Middle frontal gyrus (tissue), 1 donor: ENCODE measurements around the gene RPS15A.

Experiments used
- DNase-seq: peaks from one replicate; pipeline ENCODE4 v3.0.0-alpha.2; 2015; ENCODE audit warnings: low spot score; ENCODE audit errors: extremely low spot score

Gene RPS15A

GRCh38 chr16:18789850-18790706 lies at the start of gene RPS15A:
TSS of gene RPS15A (minus strand) at chr16:18790334. CDS start at chr16:18789113, 1,221 bp downstream.
- DNase-seq, result peak; percentile 92

- DNase-seq, result no peak
Observed at GRCh38 chr16:18839555-18839954, 49.4 kb upstream of the RPS15A start.

GRCh38 chr16:18836702-18837101 lies 46.6 kb upstream of the RPS15A start:
- DNase-seq, result no peak

- DNase-seq, result no peak
Observed at GRCh38 chr16:18834864-18835263, 44.7 kb upstream of the RPS15A start.

GRCh38 chr16:18833707-18834505 lies 43.8 kb upstream of the RPS15A start:
- DNase-seq, result no peak

- DNase-seq, result no peak
Observed at GRCh38 chr16:18832613-18833012, 42.5 kb upstream of the RPS15A start.

GRCh38 chr16:18832006-18832405 lies 41.9 kb upstream of the RPS15A start:
- no peak for DNase-seq

GRCh38 chr16:18829251-18829650 lies 39.1 kb upstream of the RPS15A start:
- no peak for DNase-seq

GRCh38 chr16:18827890-18828289 lies 37.8 kb upstream of the RPS15A start:
- no peak for DNase-seq

GRCh38 chr16:18816286-18816685 lies 26.2 kb upstream of the RPS15A start:
- no peak for DNase-seq

GRCh38 chr16:18811925-18812324 lies 21.8 kb upstream of the RPS15A start:
- DNase-seq, result no peak

GRCh38 chr16:18809165-18809564 lies 19.0 kb upstream of the RPS15A start:
- DNase-seq, result no peak

GRCh38 chr16:18805257-18805773 lies 15.2 kb upstream of the RPS15A start:
- no peak for DNase-seq

GRCh38 chr16:18804540-18804939 lies 14.4 kb upstream of the RPS15A start:
- DNase-seq, result no peak

- no peak for DNase-seq
Observed at GRCh38 chr16:18803569-18804462, 13.7 kb upstream of the RPS15A start.

- no peak for DNase-seq
Observed at GRCh38 chr16:18802767-18803343, 12.7 kb upstream of the RPS15A start.

GRCh38 chr16:18801145-18801972 lies 11.2 kb upstream of the RPS15A start, which contains the start of gene ARL6IP1:
TSS of gene ARL6IP1 (minus strand) at chr16:18801549. CDS start at chr16:18801466, 83 bp downstream.
- peak; percentile 99 for DNase-seq

- no peak for DNase-seq
Observed at GRCh38 chr16:18800775-18801144, 10.6 kb upstream of the RPS15A start.

- no peak for DNase-seq
Observed at GRCh38 chr16:18800293-18800692, 10.2 kb upstream of the RPS15A start.

GRCh38 chr16:18799500-18799899 lies 9.4 kb upstream of the RPS15A start:
- no peak for DNase-seq
